ENCODE results near the gene MIX23.

DNA sequence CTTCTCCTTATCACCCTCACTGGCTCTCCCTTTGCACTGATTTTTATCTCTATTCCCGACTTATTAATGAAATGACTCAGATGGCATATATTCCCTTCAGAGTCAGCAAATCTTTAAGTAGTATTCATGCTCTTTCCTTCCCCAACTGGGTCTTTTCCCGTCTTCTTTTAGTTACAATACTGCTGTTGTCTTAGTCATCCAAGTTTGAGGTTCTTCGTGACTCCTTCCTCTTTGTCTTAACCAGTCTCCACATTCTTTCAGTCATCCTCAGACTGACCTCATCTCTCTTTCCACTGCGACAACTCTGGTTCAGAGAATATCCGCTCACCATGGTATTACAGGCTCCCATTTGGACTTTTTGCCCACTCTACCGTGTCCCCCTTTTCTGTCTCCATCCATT is 20.5 kb upstream of the MIX23 start:
- TF ChIP-seq, protein P1, sequence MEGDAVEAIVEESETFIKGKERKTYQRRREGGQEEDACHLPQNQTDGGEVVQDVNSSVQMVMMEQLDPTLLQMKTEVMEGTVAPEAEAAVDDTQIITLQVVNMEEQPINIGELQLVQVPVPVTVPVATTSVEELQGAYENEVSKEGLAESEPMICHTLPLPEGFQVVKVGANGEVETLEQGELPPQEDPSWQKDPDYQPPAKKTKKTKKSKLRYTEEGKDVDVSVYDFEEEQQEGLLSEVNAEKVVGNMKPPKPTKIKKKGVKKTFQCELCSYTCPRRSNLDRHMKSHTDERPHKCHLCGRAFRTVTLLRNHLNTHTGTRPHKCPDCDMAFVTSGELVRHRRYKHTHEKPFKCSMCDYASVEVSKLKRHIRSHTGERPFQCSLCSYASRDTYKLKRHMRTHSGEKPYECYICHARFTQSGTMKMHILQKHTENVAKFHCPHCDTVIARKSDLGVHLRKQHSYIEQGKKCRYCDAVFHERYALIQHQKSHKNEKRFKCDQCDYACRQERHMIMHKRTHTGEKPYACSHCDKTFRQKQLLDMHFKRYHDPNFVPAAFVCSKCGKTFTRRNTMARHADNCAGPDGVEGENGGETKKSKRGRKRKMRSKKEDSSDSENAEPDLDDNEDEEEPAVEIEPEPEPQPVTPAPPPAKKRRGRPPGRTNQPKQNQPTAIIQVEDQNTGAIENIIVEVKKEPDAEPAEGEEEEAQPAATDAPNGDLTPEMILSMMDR (IDR thresholded peaks at IDR 0.05 in 2 of 3, conservative IDR thresholded peaks at IDR 0.05 in 1 of 3; ENCODE audit: borderline replicate concordance in 1 of 3, insufficient read depth in 1 of 3, low read depth in 2 of 3, low read length in 2 of 3), result no peak
- TF ChIP-seq JUND (IDR thresholded peaks at IDR 0.05) (no peak), POLR2A (IDR thresholded peaks at IDR 0.05; ENCODE audit: borderline replicate concordance, extremely low read depth, insufficient read depth, insufficient read length) (no peak), YY1 (IDR thresholded peaks at IDR 0.05; ENCODE audit: extremely low read depth, insufficient replicate concordance, low read depth, low read length) (no peak), POLR2AphosphoS5 (IDR thresholded peaks at IDR 0.05; ENCODE audit: low read depth, low read length) (no peak), SIN3A (IDR thresholded peaks at IDR 0.05; ENCODE audit: low read depth) (no peak), SP1 (IDR thresholded peaks at IDR 0.05; ENCODE audit: low read depth) (no peak), REST (IDR thresholded peaks at IDR 0.05; ENCODE audit: low read depth) (no peak), EZH2 (IDR thresholded peaks at IDR 0.05) (no peak), ELF1 (IDR thresholded peaks at IDR 0.05; ENCODE audit: borderline replicate concordance, low read depth) (no peak), EGR1 (IDR thresholded peaks at IDR 0.05; ENCODE audit: low read depth) (no peak)
- TF ChIP-seq, protein P2, sequence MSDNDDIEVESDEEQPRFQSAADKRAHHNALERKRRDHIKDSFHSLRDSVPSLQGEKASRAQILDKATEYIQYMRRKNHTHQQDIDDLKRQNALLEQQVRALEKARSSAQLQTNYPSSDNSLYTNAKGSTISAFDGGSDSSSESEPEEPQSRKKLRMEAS (IDR thresholded peaks at IDR 0.05), result no peak

Data from HCT116 (cell line).